SK-MEL-5 (cell line): Measurements from ENCODE around the gene PPP1R9A. TPM values are rescaled to one million over a fixed set of nuclear protein-coding genes. Genes with fewer than 3 reads are reported as not detected.
A peak's percentile ranks its signal among the peaks of the same experiment; 100 is the strongest.

Experiments used
- DNase-seq: peaks from one replicate; pipeline ENCODE4 v3.0.0-alpha.2; 2016; ENCODE audit warnings: low read depth, low spot score
- in situ Hi-C: cut with HindIII; loops from 2 replicates; pipeline ENCODE4 v1.10.0; 2016; ENCODE audit warnings: low sequenced_read_pairs, high pct_unique_total_duplicates, low pct_unique_long_range_greater_than_20kb
- total RNA-seq: library from RNA; depleted of rRNA; stranded (reverse); fragments of >200 nt; shearing (Covaris generic); gene quantifications from 2 replicates; pipeline ENCODE4 v1.2.3, GENCODE V29; 2014

Gene PPP1R9A
- total RNA-seq, 1 experiment from 2014 or later: 3.0 TPM

- in situ Hi-C loops: loop anchor here (25.0 kb wide), 1 partner anchor 466 kb away; no protein-coding TSS in a partner anchor
- peak; percentile 92 for DNase-seq
Measured at GRCh38 chr7:95046494-95047240, 139.3 kb downstream of the PPP1R9A start.

GRCh38 chr7:95047291-95047690 is 139.9 kb downstream of the PPP1R9A start:
- DNase-seq: peak; percentile 42
- in situ Hi-C loops: loop anchor here (25.0 kb wide), 1 partner anchor 465 kb away; no protein-coding TSS in a partner anchor

DNA sequence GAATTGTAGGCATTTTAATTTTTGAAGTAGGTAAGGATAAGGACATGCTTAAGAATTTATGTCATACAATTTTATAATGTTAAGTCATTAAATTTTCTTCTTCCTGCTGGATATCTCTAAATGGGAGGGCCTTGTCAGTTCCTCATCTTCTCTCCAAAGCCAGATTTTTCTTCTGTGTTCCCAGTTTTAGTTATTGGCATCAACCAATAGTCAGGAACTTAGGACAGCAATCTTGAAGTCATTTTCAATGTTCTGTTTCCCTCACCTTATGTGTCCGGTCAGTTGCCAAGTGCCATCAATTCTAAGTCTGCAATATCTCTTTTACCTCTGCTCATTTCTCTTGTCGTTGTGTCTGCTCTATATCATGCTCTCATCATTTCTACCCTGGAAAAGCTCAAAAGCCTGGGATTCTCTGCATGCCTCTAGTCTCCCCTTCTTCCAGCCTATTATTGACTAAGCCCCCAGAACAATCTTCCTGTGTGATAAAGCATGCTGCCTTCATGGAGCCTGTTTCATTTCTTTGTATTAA is 145.2 kb downstream of the PPP1R9A start:
- in situ Hi-C loops: no loop called here
- DNase-seq: no peak

- no peak for DNase-seq
- in situ Hi-C loops: no loop called here
Measured at GRCh38 chr7:95054386-95054785, 147.0 kb downstream of the PPP1R9A start.

DNA sequence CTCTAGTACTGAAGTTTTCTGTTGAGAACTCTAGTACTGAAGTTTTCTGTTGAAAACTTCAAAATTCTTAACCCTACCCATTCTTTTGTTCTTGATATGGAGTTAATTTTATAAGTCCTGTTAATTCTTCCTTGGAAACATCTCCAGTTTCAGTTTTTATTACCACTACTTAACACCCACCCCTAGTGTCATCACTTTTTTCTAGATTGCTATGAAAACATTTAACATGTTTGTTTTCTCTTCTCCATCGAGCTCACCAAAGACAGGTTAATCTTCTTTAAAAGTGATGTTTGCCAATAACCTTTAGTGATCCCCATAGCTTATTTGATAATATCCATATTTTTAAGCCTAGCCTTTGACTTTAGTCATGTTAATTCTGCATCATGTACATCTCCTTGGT is 147.9 kb downstream of the PPP1R9A start:
- no peak for DNase-seq

DNA sequence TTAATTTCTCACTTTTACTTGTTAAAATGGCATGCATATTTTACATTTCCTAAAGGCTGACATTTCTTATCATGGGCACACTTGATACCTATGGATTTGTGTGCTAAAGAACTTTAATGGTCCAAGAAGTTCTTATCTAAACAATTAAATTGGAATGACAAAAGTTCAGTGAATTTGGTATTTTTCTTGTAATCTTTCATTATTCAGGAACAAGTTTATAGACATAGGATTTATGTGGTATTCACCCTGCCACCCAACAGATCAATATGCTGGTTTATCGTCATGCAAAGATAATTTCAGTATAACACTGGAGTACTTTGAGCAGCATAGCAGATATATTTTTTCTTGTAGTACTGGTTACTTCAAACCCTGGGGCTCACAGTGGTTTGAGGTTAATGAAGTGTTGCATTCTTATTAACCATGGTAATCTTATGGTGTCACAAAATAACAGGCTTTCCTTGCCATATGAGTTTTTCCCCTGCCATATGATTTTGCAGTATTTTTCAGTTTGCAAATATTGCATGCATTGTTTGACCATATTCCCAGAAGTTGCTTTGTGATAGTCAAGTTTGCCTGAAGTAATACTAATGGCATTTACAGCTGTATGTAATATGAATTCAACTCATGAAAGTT is 148.8 kb downstream of the PPP1R9A start:
- in situ Hi-C loops: no loop called here
- no peak for DNase-seq

More for the DNA sequence above, 147.9 kb downstream of the PPP1R9A start:
- in situ Hi-C loops: no loop called here

DNA sequence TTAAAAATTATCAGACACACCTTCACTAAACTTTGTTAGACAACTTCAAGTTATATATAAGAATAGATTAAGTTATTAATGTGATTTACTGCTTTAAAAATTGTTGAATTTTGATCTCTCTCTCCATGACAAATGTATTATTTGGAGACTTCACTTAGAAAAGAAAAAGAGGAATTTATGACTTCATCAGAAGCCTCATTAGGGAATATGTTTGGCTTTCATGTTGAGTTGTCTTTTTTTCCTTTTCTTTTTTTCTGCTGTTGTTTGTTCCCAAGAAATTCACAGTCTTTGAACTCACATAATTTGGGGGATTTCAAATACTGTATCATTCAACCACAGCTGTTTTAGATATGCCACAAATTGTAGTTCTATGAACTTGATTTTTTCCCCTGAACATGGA is 149.5 kb downstream of the PPP1R9A start:
- in situ Hi-C loops: no loop called here
- no peak for DNase-seq

DNA sequence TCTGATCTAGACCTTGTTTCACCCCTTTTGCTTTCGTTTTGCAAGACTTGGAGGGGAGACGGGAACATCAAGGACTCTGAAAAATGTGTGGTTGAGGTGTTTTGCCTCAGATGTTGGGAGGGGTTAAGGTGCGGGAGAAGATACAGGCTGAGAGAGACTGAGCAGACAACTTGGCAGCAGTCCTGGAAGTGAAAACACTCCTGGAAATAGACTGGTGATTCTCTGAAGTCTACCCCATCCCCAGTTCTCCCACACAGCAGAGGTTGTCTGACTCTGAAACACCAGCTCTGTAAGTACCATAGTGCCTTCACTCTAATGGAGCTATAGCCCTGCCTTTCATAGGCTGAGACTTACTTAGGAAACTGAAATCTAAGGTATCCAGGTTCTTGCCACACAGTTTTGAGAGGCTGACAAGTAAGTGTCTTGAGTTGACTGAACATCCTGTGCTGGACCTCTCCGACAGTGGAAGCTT is 152.5 kb downstream of the PPP1R9A start:
- in situ Hi-C loops: no loop called here
- no peak for DNase-seq

DNA sequence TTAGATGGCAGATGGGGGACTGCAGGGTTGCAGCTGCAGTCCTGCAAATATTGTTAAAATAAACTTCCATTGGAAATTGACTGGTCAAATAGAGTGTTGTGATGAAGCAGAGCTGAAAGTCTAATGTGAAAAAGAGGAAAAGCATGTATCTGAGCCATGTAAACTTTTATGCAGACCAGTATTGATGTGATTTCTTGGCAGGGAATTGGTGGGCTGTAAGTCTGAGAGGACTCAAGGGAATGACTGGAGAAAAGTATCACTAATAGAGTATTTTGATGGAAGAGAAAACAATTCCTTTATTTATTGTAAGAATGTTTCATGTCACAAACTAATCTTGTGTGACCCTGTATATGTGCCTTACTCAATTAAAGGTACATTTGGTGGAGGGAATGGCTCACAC is 155.5 kb downstream of the PPP1R9A start:
- DNase-seq: no peak
- in situ Hi-C loops: no loop called here

DNA sequence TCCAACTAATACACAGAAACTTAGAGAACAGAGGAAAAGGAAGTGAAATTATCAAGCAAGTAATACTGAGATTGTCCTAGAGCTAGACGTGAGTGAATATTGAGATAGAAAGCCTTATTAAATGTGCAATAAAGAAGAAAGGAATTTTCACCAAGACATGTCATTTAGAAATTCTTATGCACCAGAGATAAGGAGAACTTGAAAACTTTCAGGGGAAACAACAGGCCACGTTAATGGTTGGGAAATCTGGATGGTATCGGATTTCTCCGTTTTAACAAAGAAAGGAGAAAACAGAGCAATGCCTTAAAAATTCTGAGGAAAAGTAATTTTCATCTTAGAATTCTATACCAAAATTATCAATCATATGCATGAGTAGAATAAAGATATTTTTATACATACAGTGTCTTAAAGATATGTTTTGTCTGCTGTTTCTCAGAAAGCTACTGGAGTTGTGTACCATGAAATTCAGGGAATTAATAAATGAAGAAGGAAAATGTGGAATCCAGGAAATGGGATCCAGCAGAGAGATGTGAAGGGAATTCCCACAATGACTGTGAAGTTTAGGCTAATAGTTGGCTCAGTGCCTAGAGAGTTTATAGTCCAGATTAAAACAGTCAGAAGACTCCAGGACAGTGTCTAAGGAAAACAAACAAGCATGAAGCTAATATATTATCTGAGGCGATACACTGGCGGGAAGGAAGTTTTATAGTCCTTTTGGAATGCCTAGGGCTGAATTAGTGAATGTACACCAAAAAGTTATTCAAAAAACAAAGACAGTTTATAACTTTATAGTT is 159.5 kb downstream of the PPP1R9A start:
- in situ Hi-C loops: no loop called here
- DNase-seq: peak; percentile 44

DNA sequence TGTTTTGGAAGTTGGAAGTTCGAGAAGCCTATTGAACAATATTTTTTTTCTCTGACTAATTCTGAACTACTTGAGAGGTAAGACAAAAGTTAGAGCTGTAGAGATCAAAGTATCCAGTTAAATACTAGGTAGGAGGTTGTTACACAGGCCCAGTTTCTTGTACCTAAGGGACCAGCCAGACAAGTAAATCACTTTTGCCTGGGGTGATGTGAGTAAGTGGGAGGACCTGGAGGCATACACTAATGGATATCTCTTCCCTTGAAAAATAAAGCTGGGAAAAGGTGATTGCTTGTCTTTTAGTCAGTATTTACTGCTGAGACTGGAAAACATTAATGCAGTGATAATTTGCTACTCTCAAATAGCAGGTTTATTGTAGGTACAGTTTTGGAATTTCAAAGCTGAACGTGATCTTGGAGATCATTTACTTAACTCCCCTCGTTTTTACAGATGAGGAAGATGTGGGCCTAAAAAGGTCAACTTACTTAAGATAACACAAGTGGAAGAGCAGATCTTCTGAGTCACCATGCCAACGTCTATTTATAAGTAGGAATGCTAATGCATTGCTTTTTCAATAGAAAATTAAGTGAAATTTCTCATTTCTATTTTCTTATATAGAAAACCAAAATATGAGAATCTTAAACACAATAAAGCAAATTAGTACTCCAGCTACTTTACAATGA is 181.3 kb downstream of the PPP1R9A start:
- in situ Hi-C loops: no loop called here
- no peak for DNase-seq

DNA sequence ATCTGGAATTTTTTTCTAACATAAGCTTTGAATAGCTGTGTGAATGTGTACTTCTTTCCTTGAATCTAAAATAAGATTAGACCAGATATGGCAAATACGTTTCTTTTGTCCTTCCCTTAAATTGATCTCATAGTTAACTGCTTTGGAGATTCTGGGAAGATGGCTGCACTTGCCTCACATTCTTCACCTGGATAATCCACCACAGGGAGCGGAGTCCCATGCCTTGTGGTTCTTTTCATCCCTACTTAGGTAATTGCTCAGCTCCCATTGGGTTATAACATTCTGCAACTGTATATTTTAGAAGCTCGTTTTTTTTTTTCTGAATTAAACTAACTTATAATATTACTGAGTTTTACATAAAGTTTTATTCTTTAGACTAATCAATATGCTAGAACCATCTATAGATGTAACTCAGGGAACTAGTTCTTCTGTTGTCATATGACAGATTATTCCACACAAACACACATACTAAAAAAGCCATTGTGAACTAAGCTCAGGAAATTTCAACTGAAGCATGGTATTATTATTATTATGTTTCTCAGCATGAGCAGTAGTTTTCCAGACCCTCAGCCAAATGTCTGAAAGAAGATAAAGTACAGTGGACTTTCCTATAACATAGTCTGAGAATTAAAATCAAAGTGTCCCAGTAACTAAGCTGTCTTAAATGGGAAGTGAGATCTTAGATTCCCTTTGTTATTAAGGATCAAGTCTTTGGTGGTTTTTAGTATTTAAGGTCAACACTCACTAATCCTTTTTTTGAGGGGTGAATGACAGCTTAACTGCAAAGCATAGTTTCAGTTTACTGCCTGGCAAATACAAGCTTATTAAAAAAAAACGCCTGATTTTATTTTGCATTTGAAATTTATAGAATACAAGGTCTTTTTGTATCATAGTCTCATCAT is 182.3 kb downstream of the PPP1R9A start:
- in situ Hi-C loops: no loop called here
- DNase-seq: no peak

- DNase-seq: no peak
- in situ Hi-C loops: no loop called here
Measured at GRCh38 chr7:95092324-95092723, 184.9 kb downstream of the PPP1R9A start.

DNA sequence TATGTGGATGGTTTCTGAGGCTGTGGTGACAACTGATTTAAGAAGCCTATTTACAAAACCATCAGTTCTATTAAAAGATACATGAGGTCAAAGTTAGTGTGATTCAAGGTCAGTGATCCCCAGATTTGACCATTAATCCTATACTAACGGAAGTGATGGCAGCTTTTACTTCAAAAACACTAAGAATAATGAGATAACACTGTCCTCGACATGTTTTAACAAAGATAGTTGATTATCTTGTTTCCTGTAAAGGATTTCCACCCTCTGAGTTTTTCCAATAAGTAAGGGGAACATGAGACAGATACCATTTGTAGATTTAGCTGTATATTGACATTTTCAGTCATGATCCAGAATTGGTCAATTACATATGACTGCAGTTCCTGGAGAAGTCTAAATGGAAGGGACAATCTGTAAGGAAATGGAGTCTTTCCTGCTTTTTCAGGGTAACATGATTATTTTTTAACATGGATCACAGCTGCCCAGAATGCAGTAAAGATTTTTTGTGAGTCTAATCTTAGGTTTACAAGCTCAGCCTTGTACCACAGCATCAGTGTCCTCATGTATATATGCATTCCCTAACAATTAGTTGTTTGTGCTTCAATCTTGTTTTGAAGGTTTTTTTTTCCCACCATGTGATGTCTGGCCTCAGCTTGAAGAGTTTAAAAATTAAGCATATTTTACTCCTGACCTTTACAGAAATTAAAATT is 188.0 kb downstream of the PPP1R9A start:
- in situ Hi-C loops: no loop called here

DNA sequence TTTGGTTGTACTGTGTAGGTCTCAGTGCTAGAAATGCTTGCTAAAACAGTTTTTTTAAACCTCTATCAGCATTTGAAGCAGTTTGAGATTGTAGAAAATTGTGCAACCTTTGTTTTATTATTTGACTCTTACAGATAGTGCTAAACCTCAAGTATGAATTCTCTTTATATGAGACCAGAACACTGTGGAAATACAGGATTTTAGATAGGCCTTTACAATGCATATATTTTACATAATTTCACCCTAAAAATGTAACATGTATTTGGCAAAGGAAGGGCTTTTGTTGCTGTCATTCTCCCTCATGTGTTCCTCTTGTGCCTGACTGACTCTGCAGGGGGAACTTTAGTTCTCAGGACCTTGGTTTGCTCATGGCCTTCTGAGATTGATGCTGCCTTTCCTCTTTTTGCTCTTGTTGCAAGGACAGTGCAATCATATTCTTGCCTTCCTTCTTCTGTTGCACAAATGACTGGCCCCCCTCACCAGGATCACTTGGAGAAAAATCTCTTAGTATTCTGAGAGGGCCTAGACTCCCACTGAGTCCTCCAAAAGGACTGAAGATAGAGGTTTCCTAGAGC is 188.7 kb downstream of the PPP1R9A start:
- DNase-seq: no peak
- in situ Hi-C loops: no loop called here

More for the DNA sequence above, 188.0 kb downstream of the PPP1R9A start:
- DNase-seq: peak; percentile 63

- DNase-seq: no peak
- in situ Hi-C loops: no loop called here
Measured at GRCh38 chr7:95097291-95097690, 189.9 kb downstream of the PPP1R9A start.
